Activated B cell treated with CpG ODN at 0.5 μM for 24 hours (primary cell): ENCODE data around the gene KLK13. TPM values are rescaled to one million over a fixed set of nuclear protein-coding genes. Genes with fewer than 3 reads are reported as not detected.

ENCODE experiments used
- ATAC-seq: fragments of 200-7000 bp; cut with Tn5 transposase; one replicate; pipeline ENCODE4 v1.10.0; 2021; ENCODE audit warnings: low read depth, mild to moderate bottlenecking, moderate library complexity
- CTCF ChIA-PET: fragments of 350-600 bp; sonication (Branson Sonifier 250); formaldehyde crosslinking; loops from one replicate; lab custom pipeline; 2021; ENCODE audit warnings: antibody characterized with exemption; lab: Charles Lee
- POLR2A ChIA-PET: fragments of 350-600 bp; sonication (Branson Sonifier 250); formaldehyde crosslinking; loops from one replicate; lab custom pipeline; 2021; ENCODE audit warnings: antibody characterized with exemption; lab: Charles Lee
- DNase-seq: peaks from one replicate; pipeline ENCODE4 v3.0.0; 2022
- H3K27ac Mint-ChIP-seq: one replicate; pipeline ENCODE4 v1.8.0; 2020; ENCODE audit warnings: mixed read lengths
- H3K27me3 Mint-ChIP-seq: one replicate; pipeline ENCODE4 v1.8.0; 2021; ENCODE audit warnings: mixed read lengths
- H3K36me3 Mint-ChIP-seq: one replicate; pipeline ENCODE4 v1.8.0; 2021; ENCODE audit warnings: low read depth, mixed read lengths
- H3K4me1 Mint-ChIP-seq: one replicate; pipeline ENCODE4 v1.8.0; 2021; ENCODE audit warnings: mixed read lengths
- H3K4me3 Mint-ChIP-seq: one replicate; pipeline ENCODE4 v1.8.0; 2020; ENCODE audit warnings: mild to moderate bottlenecking, mixed read lengths
- H3K9me3 Mint-ChIP-seq: one replicate; pipeline ENCODE4 v1.8.0; 2020; ENCODE audit warnings: mixed read lengths
- CTCF ChIP-seq: fragments of 200-600 bp; IDR thresholded peaks from one replicate; pipeline ENCODE4 v1.8.0; 2022; ENCODE audit warnings: antibody characterized with exemption, mild to moderate bottlenecking
- intact Hi-C: fragments of 100-400 bp; cut with micrococcal nuclease; formaldehyde crosslinking; loops from one replicate; pipeline ENCODE4 v1.15.1; 2024
- total RNA-seq: library from RNA; stranded (reverse); gene quantifications from 2 replicates; pipeline ENCODE4 v1.2.3, GENCODE V29; 2022

The KLK13 gene
- total RNA-seq, 1 donor from 2014 or later, result not detected

GRCh38 chr19:51055866-51056265 is 9.0 kb downstream of the KLK13 start:
- Mint-ChIP-seq H3K4me1 (no peaks in the 10 kb centered on the region), H3K27me3 (peaks cover 17% of the 10 kb centered on the region), H3K9me3 (no peaks in the 10 kb centered on the region), H3K4me3 (no peak overlapping the region), H3K27ac (no peak overlapping the region), H3K36me3 (no peaks in the 10 kb centered on the region)
- POLR2A ChIA-PET, result no interaction called here
- DNase-seq, result no peak
- TF ChIP-seq CTCF, result no peak
- intact Hi-C loops, result no loop called here
- CTCF ChIA-PET, result no interaction called here
- ATAC-seq, result no peak

GRCh38 chr19:51047031-51047335 is 17.9 kb downstream of the KLK13 start:
- no peaks in the 10 kb centered on the region for H3K4me1 Mint-ChIP-seq
- no peak overlapping the region for H3K27ac Mint-ChIP-seq
- peaks cover 9% of the 10 kb centered on the region for H3K27me3 Mint-ChIP-seq
- CTCF ChIA-PET, result no interaction called here
- H3K36me3 Mint-ChIP-seq, result no peaks in the 10 kb centered on the region
- POLR2A ChIA-PET, result no interaction called here
- ATAC-seq (no peak), DNase-seq (no peak)
- no peak overlapping the region for H3K4me3 Mint-ChIP-seq
- intact Hi-C loops, result no loop called here
- TF ChIP-seq CTCF, result no peak
- peaks cover 2% of the 10 kb centered on the region for H3K9me3 Mint-ChIP-seq

- ChIA-PET POLR2A (no interaction called here), CTCF (no interaction called here)
- H3K36me3 Mint-ChIP-seq, result no peaks in the 10 kb centered on the region
- H3K4me3 Mint-ChIP-seq, result no peak overlapping the region
- H3K9me3 Mint-ChIP-seq, result no peaks in the 10 kb centered on the region
- intact Hi-C loops, result no loop called here
- DNase-seq (no peak), ATAC-seq (no peak)
- H3K4me1 Mint-ChIP-seq, result no peaks in the 10 kb centered on the region
- peaks cover 6% of the 10 kb centered on the region for H3K27me3 Mint-ChIP-seq
- no peak for TF ChIP-seq CTCF
- no peak overlapping the region for H3K27ac Mint-ChIP-seq
These were observed 20.6 kb downstream of the KLK13 start for GRCh38 chr19:51044327-51044726.

- DNase-seq (no peak), ATAC-seq (no peak)
- intact Hi-C loops, result no loop called here
- no peaks in the 10 kb centered on the region for H3K9me3 Mint-ChIP-seq
- no peaks in the 10 kb centered on the region for H3K36me3 Mint-ChIP-seq
- no peak overlapping the region for H3K4me3 Mint-ChIP-seq
- H3K4me1 Mint-ChIP-seq, result no peaks in the 10 kb centered on the region
- ChIA-PET POLR2A (no interaction called here), CTCF (no interaction called here)
- H3K27ac Mint-ChIP-seq, result no peak overlapping the region
- TF ChIP-seq CTCF, result no peak
- H3K27me3 Mint-ChIP-seq, result peaks cover 6% of the 10 kb centered on the region
These were observed 21.4 kb downstream of the KLK13 start for GRCh38 chr19:51043497-51043896.

GRCh38 chr19:51040151-51040550 is 24.7 kb downstream of the KLK13 start:
- CTCF ChIA-PET, result no interaction called here
- no peak for ATAC-seq
- peaks cover 6% of the 10 kb centered on the region for H3K27me3 Mint-ChIP-seq
- H3K4me1 Mint-ChIP-seq, result no peaks in the 10 kb centered on the region
- intact Hi-C loops, result no loop called here
- H3K9me3 Mint-ChIP-seq, result no peaks in the 10 kb centered on the region
- TF ChIP-seq CTCF, result no peak
- H3K36me3 Mint-ChIP-seq, result no peaks in the 10 kb centered on the region
- POLR2A ChIA-PET, result no interaction called here
- no peak overlapping the region for H3K27ac Mint-ChIP-seq
- no peak overlapping the region for H3K4me3 Mint-ChIP-seq
- DNase-seq, result no peak
